Stomach (tissue), 9 donors: ENCODE measurements around the gene SMNDC1. TPM values are rescaled to one million over a fixed set of nuclear protein-coding genes. Genes with fewer than 3 reads are reported as not detected.

Experiments used
- DNase-seq, 2 donors: peaks; one replicate each; pipeline versions ENCODE4 v3.0.0 to v3.0.0-alpha.2; 2013 to 2019
- H3K27ac ChIP-seq, 5 donors: fragments of 200-600 bp in 4 of 5; sonication (generic) in 4 of 5; one replicate each; pipeline ENCODE4 v1.5.1; 2013 to 2019; ENCODE audit warnings: mild to moderate bottlenecking in 1 of 5, moderate library complexity in 1 of 5
- H3K27me3 ChIP-seq, 3 donors: fragments of 200-600 bp; sonication (generic); one replicate each; pipeline ENCODE4 v1.5.1; 2017 to 2019; ENCODE audit warnings: mixed run types in 1 of 3
- H3K36me3 ChIP-seq, 4 donors: fragments of 200-600 bp; sonication (generic); 1 replicate in 3 of 4; 2 replicates in 1 of 4; pipeline ENCODE4 v1.5.1; 2016 to 2019
- H3K4me1 ChIP-seq, 4 donors: fragments of 200-600 bp; sonication (generic); one replicate each; pipeline ENCODE4 v1.5.1; 2016 to 2019
- H3K4me3 ChIP-seq, 4 donors: fragments of 200-600 bp; sonication (generic) in 3 of 4; one replicate each; pipeline ENCODE4 v1.5.1; 2016 to 2019; ENCODE audit warnings: mild to moderate bottlenecking in 1 of 4
- H3K9me3 ChIP-seq, 4 donors: fragments of 200-600 bp; sonication (generic); one replicate each; pipeline ENCODE4 v1.5.1; 2016 to 2019
- EP300 ChIP-seq: sonication (generic); formaldehyde crosslinking; IDR thresholded peaks from one replicate; pipeline ENCODE4 v1.6.1; 2017; ENCODE audit warnings: antibody characterized with exemption
- POLR2A ChIP-seq, 4 donors: fragments of 450-650 bp; IDR thresholded peaks; one replicate each; pipeline ENCODE4 v1.6.1; 2016; ENCODE audit warnings: antibody characterized with exemption in 4 of 4, control low read depth in 2 of 4, mild to moderate bottlenecking in 1 of 4, moderate library complexity in 1 of 4
- POLR2AphosphoS5 ChIP-seq, 3 donors: sonication (generic); formaldehyde crosslinking; IDR thresholded peaks; one replicate each; pipeline ENCODE4 v1.6.1; 2016; ENCODE audit warnings: antibody characterized with exemption in 3 of 3
- WGBS, 5 donors: extraction: QIAGEN DNeasy Blood & Tissue Kit in 3 of 5; methylation state at CpG; one replicate each; pipeline versions ENCODE4 v1.1.5 to v1.1.7; 2013 to 2018; 5-methylcytosine and 5-hydroxymethylcytosine counted together
- intact Hi-C: fragments of 100-400 bp; cut with DNase I; formaldehyde crosslinking; loops from one replicate; pipeline ENCODE4 v1.15.1; 2023; ENCODE audit warnings: low total_unique reads
- polyA plus RNA-seq, 3 donors: library from polyadenylated mRNA; stranded (reverse); fragments of 200-250 nt; gene quantifications; one replicate each; pipeline ENCODE4 v1.2.3, GENCODE V29; 2013
- total RNA-seq, 5 donors: library from RNA; depleted of rRNA; stranded (reverse); fragments of >200 nt; gene quantifications; one replicate each; pipeline versions ENCODE4 v1.1.0 to v1.2.3, GENCODE V29; 2014 to 2016
- TF ChIP-seq, protein P1 (sequence below), 7 experiments: fragments of 450-650 bp in 4 of 7; fragments of 200-600 bp in 3 of 7; sonication (generic) in 3 of 7; IDR thresholded peaks; one replicate each; pipeline ENCODE4 v1.5.1; 2016 to 2019; ENCODE audit warnings: antibody characterized with exemption in 7 of 7, control low read depth in 2 of 7, mild to moderate bottlenecking in 1 of 7
- donor health status: healthy with polysubstance abuse.
- donor health status: Bipolar disorder and iron deficiency.
- donor health status: healthy.

The SMNDC1 gene
- total and polyA plus RNA-seq, 8 donors, result 7.7 to 31.6 (median 15.2) TPM

DNA sequence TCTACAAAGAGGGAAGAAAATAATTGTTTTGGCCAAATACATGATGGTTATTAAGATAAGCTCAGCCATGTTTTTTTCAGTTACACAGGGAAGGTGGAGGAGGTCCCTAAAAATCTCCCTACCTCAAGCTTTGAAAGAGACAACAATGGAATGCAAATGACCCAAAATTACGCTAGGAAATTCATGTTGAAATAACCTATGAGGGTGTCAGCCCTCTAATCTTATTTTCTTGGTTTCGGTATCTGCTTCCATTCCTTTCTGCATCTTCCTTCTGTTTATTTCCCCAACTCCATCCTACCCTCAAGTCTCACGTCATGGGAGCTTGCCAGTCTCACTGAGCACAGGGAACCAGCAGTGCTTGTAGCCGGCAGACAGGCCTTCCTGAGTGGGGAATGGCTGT is 40.6 kb upstream of the SMNDC1 start:
- TF ChIP-seq POLR2A (IDR thresholded peaks at IDR 0.05) (no peak), EP300 (no peak), POLR2AphosphoS5 (IDR thresholded peaks at IDR 0.05) (no peak)
- TF ChIP-seq, protein P1, sequence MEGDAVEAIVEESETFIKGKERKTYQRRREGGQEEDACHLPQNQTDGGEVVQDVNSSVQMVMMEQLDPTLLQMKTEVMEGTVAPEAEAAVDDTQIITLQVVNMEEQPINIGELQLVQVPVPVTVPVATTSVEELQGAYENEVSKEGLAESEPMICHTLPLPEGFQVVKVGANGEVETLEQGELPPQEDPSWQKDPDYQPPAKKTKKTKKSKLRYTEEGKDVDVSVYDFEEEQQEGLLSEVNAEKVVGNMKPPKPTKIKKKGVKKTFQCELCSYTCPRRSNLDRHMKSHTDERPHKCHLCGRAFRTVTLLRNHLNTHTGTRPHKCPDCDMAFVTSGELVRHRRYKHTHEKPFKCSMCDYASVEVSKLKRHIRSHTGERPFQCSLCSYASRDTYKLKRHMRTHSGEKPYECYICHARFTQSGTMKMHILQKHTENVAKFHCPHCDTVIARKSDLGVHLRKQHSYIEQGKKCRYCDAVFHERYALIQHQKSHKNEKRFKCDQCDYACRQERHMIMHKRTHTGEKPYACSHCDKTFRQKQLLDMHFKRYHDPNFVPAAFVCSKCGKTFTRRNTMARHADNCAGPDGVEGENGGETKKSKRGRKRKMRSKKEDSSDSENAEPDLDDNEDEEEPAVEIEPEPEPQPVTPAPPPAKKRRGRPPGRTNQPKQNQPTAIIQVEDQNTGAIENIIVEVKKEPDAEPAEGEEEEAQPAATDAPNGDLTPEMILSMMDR (IDR thresholded peaks at IDR 0.05), result no peak
- Histone ChIP-seq H3K4me3 (no peak overlapping the region), H3K36me3 (no peaks in the 10 kb centered on the region), H3K27ac (no peak overlapping the region), H3K9me3 (no peaks in the 10 kb centered on the region), H3K27me3 (peaks cover 0 to 4% (median 0%) of the 10 kb centered on the region in 3 donors), H3K4me1 (no peaks in the 10 kb centered on the region)
- no peak for DNase-seq
- 75 to 86% (median 81%) methylated on average over 4 of the region's 4 CpGs for WGBS, 5 donors
- intact Hi-C loops, result no loop called here

DNA sequence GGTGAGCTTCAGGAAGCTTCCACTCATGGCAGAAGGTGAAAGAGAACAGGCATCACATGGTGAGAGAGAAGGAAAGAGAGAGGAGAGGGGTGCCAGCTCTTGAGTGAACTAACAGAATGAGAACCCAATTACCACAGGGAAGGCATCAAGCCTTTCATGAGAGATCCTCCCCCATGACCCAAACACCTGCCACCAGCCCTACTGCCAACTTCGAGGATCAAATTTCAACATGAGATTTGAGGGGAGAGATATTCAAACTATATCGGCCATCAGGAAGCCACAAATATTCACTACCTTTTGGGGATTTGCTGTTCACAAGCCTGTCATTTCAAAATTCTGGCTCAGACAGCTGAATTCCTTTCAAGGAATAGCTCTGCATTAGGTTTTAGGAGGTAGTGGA is 39.9 kb upstream of the SMNDC1 start:
- Histone ChIP-seq H3K4me3 (no peak overlapping the region), H3K9me3 (no peaks in the 10 kb centered on the region), H3K4me1 (no peaks in the 10 kb centered on the region), H3K36me3 (no peaks in the 10 kb centered on the region), H3K27ac (no peak overlapping the region), H3K27me3 (peaks cover 0 to 4% (median 0%) of the 10 kb centered on the region in 3 donors)
- intact Hi-C loops, result no loop called here
- 17 to 29% (median 23%) methylated on average over 2 of the region's 2 CpGs for WGBS, 5 donors
- TF ChIP-seq POLR2A (IDR thresholded peaks at IDR 0.05) (no peak), POLR2AphosphoS5 (IDR thresholded peaks at IDR 0.05) (no peak), EP300 (no peak)
- TF ChIP-seq, protein P1 (IDR thresholded peaks at IDR 0.05), result no peak
- no peak for DNase-seq

DNA sequence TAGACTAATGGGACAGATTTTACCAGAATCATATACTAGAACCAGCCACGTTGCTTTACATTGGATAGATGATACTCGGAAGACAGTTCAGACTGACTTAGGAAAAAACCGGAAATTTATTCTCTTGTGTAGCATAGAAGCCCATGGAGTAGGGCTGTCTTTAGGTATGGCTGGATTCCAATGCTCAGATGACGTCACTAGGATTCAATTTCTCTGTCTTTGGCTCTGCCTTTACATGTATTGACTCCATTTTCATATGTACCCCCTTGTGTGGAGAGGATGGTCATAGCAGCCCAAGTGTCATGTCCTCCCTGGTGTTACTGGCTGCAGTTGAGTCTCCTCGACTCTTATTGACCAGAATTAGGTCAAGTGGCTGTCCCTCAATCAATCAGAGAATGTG is 39.2 kb upstream of the SMNDC1 start:
- TF ChIP-seq, protein P1 (IDR thresholded peaks at IDR 0.05), result no peak
- no peak for TF ChIP-seq POLR2A (IDR thresholded peaks at IDR 0.05)
- no peak for TF ChIP-seq EP300
- no peak for TF ChIP-seq POLR2AphosphoS5 (IDR thresholded peaks at IDR 0.05)
- H3K27me3 ChIP-seq, result peaks cover 0 to 4% (median 0%) of the 10 kb centered on the region in 3 donors
- H3K27ac ChIP-seq, result no peak overlapping the region
- intact Hi-C loops, result no loop called here
- H3K4me3 ChIP-seq, result no peak overlapping the region
- H3K36me3 ChIP-seq, result no peaks in the 10 kb centered on the region
- no peaks in the 10 kb centered on the region for H3K9me3 ChIP-seq
- H3K4me1 ChIP-seq, result no peaks in the 10 kb centered on the region
- 81 to 93% (median 90%) methylated on average over 5 of the region's 5 CpGs for WGBS, 5 donors
- DNase-seq, result no peak

DNA sequence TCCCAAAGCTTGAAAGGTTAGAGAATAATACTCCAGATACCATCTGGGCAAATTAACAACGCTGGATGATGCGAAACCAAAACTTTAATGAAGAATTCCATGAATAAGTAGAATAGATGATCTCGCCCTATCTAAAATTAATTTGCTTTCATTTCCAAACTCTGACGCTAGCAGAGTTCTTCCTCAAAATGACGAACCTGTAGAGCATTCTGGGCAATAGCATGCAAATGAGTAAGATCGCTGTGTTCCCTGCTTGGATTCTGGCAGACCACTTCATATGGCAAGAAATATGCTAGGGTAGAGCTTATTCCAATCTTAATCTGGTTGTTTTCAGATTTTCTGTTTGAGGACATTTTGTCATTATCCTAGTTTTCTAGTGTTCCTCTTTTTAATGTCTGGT is 36.1 kb upstream of the SMNDC1 start:
- no peaks in the 10 kb centered on the region for H3K36me3 ChIP-seq
- no peak overlapping the region for H3K4me3 ChIP-seq
- no peak for TF ChIP-seq POLR2A (IDR thresholded peaks at IDR 0.05)
- H3K27ac ChIP-seq, result no peak overlapping the region
- H3K4me1 ChIP-seq, result peaks cover 0 to 9% (median 0%) of the 10 kb centered on the region in 4 donors
- no peaks in the 10 kb centered on the region for H3K9me3 ChIP-seq
- peaks cover 0 to 4% (median 0%) of the 10 kb centered on the region in 3 donors for H3K27me3 ChIP-seq
- no peak for DNase-seq
- WGBS, 5 donors, result 84 to 92% (median 89%) methylated on average over 6 of the region's 6 CpGs
- intact Hi-C loops, result no loop called here

DNA sequence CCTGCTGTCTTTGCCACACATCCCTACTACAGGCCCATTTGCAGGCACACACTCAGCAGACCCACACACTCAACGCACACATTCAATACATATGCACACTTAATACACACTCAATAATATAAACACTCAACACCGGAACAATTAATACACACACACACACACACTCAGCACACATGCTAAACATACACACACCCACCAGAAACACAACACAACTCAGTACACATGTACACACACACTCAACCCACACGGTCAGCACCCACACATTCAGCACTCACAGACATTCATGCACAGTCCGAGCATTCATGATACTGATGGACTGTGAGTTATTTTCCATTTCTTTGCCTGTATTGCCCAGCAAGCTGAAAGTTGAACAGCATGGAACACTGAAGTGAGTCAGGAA is 35.4 kb upstream of the SMNDC1 start:
- DNase-seq, result no peak
- Histone ChIP-seq H3K27ac (no peak overlapping the region), H3K4me3 (no peak overlapping the region), H3K27me3 (peaks cover 0 to 4% (median 0%) of the 10 kb centered on the region in 3 donors), H3K4me1 (peaks cover 0 to 11% (median 0%) of the 10 kb centered on the region in 4 donors), H3K36me3 (no peaks in the 10 kb centered on the region), H3K9me3 (no peaks in the 10 kb centered on the region)
- WGBS, 5 donors, result 86 to 97% (median 92%) methylated on average over 4 of the region's 4 CpGs
- intact Hi-C loops, result no loop called here
- TF ChIP-seq POLR2AphosphoS5 (IDR thresholded peaks at IDR 0.05) (no peak), EP300 (no peak), POLR2A (IDR thresholded peaks at IDR 0.05) (no peak)
